GM12864 (cell line): ENCODE measurements around the gene ROGDI.

Experiments
- DNase-seq: peaks from one replicate; pipeline ENCODE4 v3.0.0-alpha.2; 2011; ENCODE audit warnings: low read depth
- H3K4me3 ChIP-seq: 2 replicates; pipeline ENCODE4 v1.5.1; 2011; ENCODE audit warnings: mild to moderate bottlenecking, low read depth, low read length, control low read depth
- TF ChIP-seq, protein P1 (sequence below): IDR thresholded peaks from 2 replicates; pipeline ENCODE4 v1.5.1; 2011; ENCODE audit warnings: low read depth, mild to moderate bottlenecking, moderate library complexity, low read length, control low read depth, inconsistent platforms; ENCODE audit errors: missing control alignments

ROGDI gene

DNA sequence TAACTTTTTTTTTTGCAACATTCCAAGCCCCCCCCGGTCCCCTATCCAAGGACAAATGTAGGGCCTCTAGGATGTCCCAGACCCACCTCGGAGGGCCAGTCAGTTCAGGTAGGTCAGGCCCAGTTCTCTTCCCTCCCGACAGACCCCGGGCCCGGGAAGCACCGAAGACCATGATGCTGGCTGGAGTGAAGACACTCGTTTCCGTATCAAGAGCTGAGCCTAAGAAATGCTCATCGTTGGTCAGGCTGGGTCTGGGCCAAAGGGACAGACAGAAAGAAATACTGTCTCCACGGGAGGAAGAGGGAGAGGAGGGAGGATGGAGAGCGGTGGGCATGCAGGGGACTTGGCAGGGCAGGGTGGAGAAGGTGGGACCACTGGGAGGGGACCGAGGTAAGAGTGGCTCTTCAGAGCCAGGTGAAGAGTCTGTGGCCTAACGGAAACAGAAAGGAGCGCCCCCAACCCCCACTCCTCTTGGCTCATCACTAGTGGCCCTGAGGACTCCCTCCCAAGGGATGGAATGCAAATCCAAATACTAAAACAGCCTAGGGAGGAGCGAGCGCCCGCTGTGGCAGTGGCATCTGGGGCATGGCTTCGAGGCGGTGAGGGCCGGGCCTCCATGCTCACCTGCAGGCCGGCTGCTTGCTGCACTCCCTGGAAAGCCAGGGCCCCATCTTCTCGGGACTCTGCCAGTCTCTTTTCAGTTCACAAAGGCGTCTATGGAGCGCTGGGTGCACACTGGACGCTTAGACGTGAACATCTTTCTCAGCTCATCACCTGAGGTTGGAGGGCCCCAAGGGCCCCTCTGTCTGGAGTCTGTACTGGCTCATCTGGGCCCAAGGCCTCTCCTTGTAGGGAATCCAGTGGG is 1.7 kb upstream of the ROGDI start:
- TF ChIP-seq, protein P1, sequence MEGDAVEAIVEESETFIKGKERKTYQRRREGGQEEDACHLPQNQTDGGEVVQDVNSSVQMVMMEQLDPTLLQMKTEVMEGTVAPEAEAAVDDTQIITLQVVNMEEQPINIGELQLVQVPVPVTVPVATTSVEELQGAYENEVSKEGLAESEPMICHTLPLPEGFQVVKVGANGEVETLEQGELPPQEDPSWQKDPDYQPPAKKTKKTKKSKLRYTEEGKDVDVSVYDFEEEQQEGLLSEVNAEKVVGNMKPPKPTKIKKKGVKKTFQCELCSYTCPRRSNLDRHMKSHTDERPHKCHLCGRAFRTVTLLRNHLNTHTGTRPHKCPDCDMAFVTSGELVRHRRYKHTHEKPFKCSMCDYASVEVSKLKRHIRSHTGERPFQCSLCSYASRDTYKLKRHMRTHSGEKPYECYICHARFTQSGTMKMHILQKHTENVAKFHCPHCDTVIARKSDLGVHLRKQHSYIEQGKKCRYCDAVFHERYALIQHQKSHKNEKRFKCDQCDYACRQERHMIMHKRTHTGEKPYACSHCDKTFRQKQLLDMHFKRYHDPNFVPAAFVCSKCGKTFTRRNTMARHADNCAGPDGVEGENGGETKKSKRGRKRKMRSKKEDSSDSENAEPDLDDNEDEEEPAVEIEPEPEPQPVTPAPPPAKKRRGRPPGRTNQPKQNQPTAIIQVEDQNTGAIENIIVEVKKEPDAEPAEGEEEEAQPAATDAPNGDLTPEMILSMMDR: no peak
- H3K4me3 ChIP-seq: no peak overlapping the region
- DNase-seq: no peak

DNA sequence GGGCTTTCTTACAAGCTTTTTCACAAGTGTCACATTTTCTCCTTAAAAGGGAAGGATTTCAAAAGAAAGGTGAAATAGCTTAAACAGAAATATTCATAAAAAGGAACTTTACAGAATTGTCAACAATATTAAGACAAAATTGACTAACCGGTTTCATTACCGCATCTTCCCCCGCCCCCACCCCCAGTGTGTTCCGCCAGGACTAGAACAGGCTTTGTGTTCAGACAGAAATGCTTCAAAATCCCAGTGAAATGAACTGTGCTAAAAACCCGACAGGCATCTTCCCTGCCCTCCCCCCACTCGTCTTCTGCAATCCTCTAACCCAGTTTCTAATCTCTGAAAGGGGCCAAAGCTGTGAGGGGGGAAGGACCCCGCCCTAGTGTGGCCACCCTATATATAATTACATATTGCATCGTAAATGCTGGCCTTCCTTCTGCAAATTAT is 990 bp upstream of the ROGDI start:
- H3K4me3 ChIP-seq: no peak overlapping the region; the same call in 1 of the 2 replicates
- DNase-seq: no peak
- TF ChIP-seq, protein P1: no peak

DNA sequence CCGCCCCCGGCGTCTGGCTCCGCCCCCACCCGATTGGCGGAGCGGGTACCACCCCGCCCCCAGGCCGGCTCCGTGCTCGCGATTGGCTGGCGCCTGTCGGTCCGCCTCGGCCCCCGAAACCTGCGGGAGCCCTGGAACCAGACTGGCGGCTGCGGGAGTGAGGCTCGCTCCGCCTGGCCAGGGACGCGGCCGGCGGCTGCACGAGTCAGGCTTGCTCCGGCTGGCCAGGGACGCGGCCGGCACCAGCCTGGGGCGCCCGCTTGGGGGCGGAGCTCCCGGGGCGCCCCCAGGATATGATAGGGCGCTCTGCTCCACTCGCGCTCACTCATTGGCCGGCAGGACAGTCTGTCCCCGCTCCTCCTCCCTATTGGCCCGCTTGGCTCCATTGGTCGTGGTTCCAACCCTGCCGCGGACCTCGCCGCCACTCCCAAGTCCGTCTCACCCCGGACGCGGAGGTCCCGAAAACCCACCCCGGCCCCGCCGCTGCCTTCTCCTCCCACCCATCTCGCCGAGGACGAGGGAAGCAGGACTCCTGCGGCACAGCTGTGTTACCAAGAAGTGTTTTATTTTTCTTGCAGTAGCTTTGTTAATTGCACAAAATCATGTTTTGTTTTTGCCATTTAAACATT is 340 bp upstream of the ROGDI start:
- TF ChIP-seq, protein P1: no peak
- H3K4me3 ChIP-seq: peak overlapping the region; percentile 77
- peak; percentile 67 for DNase-seq

DNA sequence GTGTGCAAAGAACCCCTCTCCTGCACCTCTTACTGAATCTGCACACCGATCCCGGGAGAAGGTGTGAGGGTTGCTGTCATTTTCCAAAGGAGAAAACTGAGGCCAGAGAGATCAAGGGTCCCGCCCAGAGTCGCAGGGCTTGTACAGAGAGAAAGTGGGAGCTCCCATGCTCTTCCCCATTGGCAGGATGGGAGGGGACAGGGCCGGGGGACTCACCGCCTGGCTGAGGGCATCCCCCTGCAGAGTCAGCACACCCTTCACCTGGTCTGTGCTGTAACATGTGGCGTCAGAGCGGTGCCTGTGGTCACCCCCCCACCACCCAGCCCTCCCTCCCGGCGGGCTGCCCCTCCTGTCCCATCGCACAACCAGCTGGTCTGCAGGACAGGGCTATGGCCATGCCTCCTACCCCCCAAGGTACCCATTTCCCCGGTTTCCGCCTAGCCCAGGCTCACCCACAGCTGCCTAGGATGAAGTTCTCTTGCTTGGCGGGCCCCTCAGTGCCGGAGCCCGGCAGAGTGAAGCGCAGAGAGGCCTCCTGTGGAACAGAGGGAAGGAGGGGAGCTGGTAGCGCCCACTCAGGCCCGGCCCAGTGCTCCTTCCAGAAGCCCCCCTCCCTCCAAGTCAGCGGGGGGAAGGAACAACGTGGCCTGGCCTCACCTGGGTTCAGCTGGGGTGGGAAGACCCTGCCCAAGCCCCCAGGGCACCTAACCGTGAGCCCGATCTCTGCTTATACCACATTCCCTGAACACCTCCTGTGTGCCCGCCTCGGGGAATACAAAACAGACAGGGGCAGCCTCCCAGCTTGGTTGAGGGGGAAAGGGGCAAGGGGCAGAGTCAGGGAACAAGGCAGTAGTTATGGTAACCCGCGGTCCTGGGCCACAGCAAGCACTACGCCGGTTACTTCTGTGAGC is 1.1 kb downstream of the ROGDI start:
- no peak for DNase-seq
- TF ChIP-seq, protein P1: no peak
- H3K4me3 ChIP-seq: peak overlapping the region; percentile 77

DNA sequence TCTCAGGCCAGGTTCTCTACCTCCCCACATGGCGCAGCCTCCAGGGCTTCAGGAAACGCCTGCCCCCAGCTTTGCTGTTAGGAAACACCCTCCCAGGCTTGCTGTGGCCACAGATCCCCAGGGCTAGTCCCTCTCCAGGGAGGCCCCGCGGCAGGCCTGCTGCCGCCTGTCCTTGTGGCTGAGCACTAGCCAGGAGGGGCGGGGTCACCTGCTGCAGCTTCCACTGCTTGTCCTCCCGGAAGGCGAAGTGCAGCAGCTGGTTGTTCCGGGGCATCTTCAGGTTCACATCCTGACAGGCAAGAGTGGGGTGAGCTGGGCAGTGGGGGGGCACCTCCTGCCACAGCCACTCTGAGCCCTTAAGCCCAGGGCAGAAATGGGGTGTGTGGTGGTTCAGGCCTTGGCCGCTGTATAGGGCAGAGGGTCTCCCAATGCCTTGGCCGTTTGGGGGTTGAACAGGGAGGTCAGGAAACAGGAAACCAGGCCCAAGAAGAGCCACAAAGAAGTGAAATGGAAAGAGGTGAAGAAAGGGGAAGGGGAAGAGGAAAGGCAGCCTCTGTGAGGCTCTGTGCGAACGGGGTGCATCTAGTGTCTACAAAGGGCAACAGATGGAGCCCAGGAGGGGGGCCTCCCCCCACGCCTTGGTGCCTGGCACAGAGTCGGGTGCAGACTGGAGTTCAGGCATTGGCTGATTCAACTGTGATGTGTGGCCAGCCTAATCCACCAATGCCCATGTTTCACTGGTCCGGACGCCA is 2.0 kb downstream of the ROGDI start:
- peak overlapping the region; percentile 36 for H3K4me3 ChIP-seq
- peak; percentile 29 for DNase-seq
- TF ChIP-seq, protein P1: no peak
